ENCODE measurements around the gene WDR46.
A peak's percentile ranks its signal among the peaks of the same experiment; 100 is the strongest.

Gene WDR46

DNA sequence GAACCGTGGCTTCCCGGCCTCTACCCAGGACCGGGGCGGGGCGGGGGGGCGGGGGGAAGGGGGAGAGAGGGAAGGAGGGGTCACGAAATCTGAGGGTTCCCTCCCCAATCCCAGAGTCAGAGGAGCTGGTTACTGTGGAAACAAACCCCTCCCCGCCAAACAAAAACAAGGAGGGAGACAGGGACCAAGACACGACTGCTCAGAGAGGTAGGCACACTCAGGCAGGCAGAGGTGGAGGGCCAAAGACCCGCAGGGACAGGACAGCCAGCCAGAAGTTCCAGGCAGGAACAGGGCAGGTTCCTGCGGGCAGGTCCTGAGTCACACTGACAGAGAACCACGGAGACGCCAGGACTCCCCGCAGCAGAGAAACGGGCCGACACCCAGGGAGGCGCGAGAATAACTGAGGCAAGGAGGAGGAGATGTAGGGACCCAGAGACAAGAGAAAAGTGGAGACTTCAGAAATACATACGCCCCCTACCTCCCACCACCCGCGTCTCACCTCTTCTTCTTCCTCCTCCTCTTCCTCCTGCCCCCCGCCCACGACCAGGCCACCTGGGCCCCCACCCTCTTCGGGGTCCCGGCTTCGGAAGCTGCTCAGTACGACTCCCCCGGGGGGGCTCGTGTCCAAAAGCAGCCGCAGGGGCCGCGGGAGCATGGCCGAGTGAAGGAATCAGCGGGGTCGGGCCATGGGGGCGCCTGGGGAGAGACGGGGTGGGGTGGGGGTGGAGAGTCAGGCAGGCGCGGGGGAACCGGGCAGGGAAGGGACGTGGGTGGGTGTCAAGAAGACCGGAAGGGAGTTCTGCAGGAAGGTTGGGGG lies 9.1 kb upstream of the WDR46 start:
- TF ChIP-seq, protein P1, sequence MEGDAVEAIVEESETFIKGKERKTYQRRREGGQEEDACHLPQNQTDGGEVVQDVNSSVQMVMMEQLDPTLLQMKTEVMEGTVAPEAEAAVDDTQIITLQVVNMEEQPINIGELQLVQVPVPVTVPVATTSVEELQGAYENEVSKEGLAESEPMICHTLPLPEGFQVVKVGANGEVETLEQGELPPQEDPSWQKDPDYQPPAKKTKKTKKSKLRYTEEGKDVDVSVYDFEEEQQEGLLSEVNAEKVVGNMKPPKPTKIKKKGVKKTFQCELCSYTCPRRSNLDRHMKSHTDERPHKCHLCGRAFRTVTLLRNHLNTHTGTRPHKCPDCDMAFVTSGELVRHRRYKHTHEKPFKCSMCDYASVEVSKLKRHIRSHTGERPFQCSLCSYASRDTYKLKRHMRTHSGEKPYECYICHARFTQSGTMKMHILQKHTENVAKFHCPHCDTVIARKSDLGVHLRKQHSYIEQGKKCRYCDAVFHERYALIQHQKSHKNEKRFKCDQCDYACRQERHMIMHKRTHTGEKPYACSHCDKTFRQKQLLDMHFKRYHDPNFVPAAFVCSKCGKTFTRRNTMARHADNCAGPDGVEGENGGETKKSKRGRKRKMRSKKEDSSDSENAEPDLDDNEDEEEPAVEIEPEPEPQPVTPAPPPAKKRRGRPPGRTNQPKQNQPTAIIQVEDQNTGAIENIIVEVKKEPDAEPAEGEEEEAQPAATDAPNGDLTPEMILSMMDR (conservative IDR thresholded peaks at IDR 0.05) = 0 out of 2 replicates have a peak, but pooled peaks have one; percentile 7
- H3K27ac ChIP-seq = peak overlapping the region; percentile 99

DNA sequence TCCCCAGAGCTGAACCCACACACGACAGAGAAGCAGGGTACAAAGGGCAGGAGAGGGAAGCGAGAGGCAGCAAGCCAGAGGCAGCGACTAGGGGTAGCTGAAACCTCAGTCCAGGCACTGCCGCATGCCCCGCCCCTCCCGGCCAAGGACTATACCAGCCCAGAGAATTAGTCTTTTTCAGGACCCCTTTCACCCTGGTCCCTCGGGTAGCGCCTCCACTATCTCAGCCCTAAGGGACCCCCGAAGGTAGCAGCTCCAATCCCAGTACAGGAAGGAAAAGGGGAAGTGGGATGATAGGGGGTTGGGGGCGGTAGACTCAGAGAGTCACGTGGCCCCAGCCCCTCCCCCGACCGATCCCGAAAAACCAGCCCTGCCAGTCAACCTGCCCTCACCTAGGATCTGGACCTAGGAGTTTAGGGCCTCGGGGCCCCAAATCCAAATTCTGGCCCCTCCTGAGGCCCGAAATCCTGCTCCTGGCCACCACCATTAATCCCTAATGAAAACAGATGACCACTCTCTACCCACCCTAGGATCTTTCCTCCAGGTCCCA lies 8.4 kb upstream of the WDR46 start:
- peak overlapping the region; percentile 99 for H3K27ac ChIP-seq

DNA sequence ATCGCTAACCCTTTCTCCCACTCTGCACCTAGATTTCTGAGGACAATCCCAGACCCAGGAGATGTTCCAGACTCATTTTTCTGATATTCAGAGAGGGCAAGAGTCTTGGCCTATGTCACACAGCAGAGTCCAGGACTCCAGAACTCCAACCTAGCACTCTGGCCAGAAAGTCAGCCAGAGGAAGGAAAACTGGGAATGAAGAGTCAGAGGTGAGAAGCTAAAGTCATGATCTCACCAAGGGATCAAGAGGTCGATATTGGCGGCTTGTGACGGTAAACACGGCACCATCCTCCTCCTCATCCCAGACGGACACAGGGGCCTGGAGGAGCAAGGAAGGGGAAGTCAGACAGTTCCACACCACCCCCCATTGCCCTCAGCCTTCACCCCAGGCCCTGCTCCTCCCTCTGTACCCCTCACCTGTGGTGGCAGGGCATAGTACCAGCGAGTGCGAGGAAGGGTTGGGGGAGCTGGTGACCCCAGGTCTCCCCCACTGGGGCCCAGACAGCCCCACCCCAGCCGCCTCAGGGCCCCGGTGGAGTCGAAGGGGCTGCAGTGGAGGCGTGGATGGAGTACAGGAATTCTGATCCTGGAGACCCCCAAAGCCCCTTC lies 7.9 kb upstream of the WDR46 start:
- TF ChIP-seq, protein P1 (conservative IDR thresholded peaks at IDR 0.05) = no peak
- H3K27ac ChIP-seq = peak overlapping the region; percentile 99

More for the DNA sequence above, 8.4 kb upstream of the WDR46 start:
- TF ChIP-seq, protein P1 (conservative IDR thresholded peaks at IDR 0.05) = no peak

DNA sequence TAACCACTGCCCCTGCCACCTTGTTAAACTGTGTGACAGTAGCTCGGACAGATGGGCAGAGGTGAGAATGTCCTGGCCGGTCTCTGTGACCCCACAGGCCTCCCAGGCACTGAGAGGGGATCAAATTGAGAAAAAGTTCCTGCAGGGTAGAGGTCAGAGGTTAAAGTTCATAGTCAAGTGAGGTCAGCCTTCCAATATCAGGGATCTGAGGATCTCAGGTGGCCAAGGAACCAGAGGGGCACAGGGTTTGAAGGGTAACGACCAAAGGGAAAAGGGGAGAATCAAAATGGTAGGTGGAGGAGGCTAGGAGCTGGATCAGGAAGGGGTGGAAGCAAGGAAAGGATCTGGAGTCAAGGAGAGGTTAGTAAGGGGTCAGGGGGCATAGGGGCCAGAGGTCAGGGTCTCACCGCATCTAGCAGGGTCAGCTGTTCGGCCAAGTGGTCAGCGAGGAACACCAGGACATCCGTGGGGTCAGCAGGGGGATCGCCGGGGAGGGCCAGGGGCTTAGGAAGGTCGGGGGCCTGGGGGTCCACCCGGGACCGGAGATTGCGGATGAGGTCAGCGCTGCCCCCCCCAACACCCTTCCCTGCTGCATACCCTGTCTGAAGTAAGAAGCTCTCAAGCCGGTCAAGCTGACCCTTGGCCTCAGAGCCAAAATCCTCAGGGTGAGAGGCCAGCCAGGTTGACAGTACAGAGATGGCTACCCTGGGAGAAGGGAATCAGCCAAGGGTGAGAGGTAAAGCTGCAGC lies 6.8 kb upstream of the WDR46 start:
- TF ChIP-seq, protein P1 (conservative IDR thresholded peaks at IDR 0.05) = no peak
- peak overlapping the region; percentile 99; the same call in 1 of the 2 replicates for H3K27ac ChIP-seq

DNA sequence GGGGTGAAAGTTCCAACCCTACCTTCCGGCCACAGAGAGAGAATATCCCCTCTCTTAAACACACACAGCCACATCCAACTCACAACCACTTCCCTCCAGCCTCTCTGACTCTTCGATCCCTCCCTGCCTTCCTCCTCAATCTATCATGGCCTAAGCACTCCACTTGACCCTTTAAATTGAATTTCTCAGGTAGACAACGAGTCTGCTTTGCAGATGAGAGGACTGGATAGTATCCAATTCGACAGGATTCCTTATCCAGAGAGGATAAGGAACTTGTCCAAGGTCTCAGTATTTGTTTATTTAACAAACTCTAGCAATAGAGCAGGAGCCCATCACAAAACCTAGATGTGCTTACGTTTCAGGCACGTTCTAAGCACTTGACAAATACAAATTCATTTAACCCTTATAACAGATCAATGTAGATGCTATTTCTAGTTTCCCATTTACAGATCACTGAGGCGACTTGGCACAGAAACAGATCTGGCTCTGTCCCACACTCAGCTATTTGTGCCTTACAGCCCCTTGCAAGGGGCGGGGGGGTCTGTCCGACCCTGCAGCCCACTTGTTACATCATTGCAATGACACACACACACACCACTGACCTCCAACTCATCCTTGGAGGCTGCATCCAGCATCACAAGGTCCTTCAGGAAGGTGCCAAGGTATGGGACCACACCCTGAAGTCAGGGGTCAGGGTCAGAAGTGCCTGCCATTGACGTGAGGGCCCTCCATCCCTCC lies 5.2 kb upstream of the WDR46 start:
- TF ChIP-seq, protein P1 (conservative IDR thresholded peaks at IDR 0.05) = no peak
- peak overlapping the region; percentile 99 for H3K27ac ChIP-seq

DNA sequence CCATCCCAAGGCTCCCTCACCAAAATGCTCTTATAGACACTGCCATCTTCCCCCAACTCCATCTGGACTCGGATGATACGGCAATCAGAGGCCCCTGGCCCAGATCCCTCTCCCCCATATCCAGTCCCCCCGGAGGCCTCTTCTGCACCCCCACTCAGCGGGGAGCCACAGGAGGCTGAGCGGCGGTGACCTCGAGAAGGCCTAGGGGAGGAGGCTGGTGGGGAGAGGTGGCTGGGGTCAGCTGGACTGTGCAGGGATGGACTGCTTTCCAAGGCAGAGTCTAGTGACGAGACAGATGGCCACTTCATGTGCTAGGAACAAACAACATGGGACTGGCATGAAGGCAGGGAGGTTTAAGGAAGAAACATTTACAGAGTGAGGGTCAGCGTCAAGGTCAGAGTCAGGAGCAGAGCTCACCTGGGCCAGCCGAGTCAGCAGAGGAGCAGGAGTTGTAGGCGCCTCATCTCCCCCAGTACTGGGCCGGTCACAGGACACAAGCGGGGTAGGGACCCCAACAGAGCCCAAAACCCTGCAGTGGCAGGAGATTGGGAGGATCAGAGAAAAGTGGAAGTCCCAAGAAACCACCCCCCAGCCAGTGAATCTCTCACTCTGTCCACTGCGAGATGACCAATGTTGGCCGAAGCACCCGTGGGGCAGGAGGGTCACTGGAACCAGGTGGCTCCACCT lies 4.1 kb upstream of the WDR46 start:
- H3K27ac ChIP-seq = no peak overlapping the region; the same call in 1 of the 2 replicates
- TF ChIP-seq, protein P1 (conservative IDR thresholded peaks at IDR 0.05) = no peak

Measured in VCaP (cell line).